ENCODE results near the gene MAP4K4.

Gene MAP4K4

GRCh38 chr2:101821828-101822458 is 124.4 kb downstream of the MAP4K4 start:
- Histone ChIP-seq H3K9ac (ENCODE audit: low read depth, low read length) (no peak overlapping the region), H3K36me3 (ENCODE audit: insufficient read depth, low read length) (peaks cover 31% of the 10 kb centered on the region), H2AFZ (ENCODE audit: low read depth, low read length) (no peak overlapping the region), H3K27ac (ENCODE audit: low read length) (no peak overlapping the region), H3K4me2 (ENCODE audit: insufficient read depth, low read length) (no peak overlapping the region), H3K79me2 (ENCODE audit: insufficient read depth, low read length) (peaks cover 77% of the 10 kb centered on the region), H4K20me1 (ENCODE audit: insufficient read depth, low read length) (peaks cover 48% of the 10 kb centered on the region; the same call in 1 of the 2 replicates), H3K4me1 (ENCODE audit: insufficient read depth, low read length) (no peaks in the 10 kb centered on the region), H3K4me3 (ENCODE audit: low read depth in 1 of 2, low read length in 2 of 2) (no peak overlapping the region), H3K27me3 (ENCODE audit: insufficient read depth, low read length, poor library complexity) (no peaks in the 10 kb centered on the region), H3K9me3 (ENCODE audit: insufficient read depth, low read length, severe bottlenecking) (no peaks in the 10 kb centered on the region)
- no peak for DNase-seq
- TF ChIP-seq EZH2 (IDR thresholded peaks at IDR 0.05; ENCODE audit: borderline replicate concordance, low read depth, low read length, severe bottlenecking) (no peak), CTCF (IDR thresholded peaks at IDR 0.05; ENCODE audit: borderline replicate concordance, extremely low read depth, low read length, poor library complexity, severe bottlenecking) (no peak)
- ATAC-seq (ENCODE audit: insufficient read depth, low read depth) = no peak

- H3K79me2 ChIP-seq (ENCODE audit: insufficient read depth, low read length) = peaks cover 69% of the 10 kb centered on the region
- 0 out of 2 replicates have a peak overlapping the region, but pooled peaks have one; percentile 19 for H3K27ac ChIP-seq (ENCODE audit: low read length)
- no peak overlapping the region for H3K4me3 ChIP-seq (ENCODE audit: low read depth in 1 of 2, low read length in 2 of 2)
- no peak overlapping the region for H3K4me2 ChIP-seq (ENCODE audit: insufficient read depth, low read length)
- no peaks in the 10 kb centered on the region for H3K27me3 ChIP-seq (ENCODE audit: insufficient read depth, low read length, poor library complexity)
- H2AFZ ChIP-seq (ENCODE audit: low read depth, low read length) = no peak overlapping the region
- H3K9me3 ChIP-seq (ENCODE audit: insufficient read depth, low read length, severe bottlenecking) = no peaks in the 10 kb centered on the region
- ATAC-seq (ENCODE audit: insufficient read depth, low read depth) (peak; percentile 61; the same call in 2 of the 3 replicates), DNase-seq (peak; percentile 43)
- peaks cover 42% of the 10 kb centered on the region; the same call in 1 of the 2 replicates for H4K20me1 ChIP-seq (ENCODE audit: insufficient read depth, low read length)
- peaks cover 45% of the 10 kb centered on the region for H3K36me3 ChIP-seq (ENCODE audit: insufficient read depth, low read length)
- TF ChIP-seq CTCF (IDR thresholded peaks at IDR 0.05; ENCODE audit: borderline replicate concordance, extremely low read depth, low read length, poor library complexity, severe bottlenecking) (peak; percentile 61), EZH2 (IDR thresholded peaks at IDR 0.05; ENCODE audit: borderline replicate concordance, low read depth, low read length, severe bottlenecking) (no peak)
- no peak overlapping the region for H3K9ac ChIP-seq (ENCODE audit: low read depth, low read length)
- no peaks in the 10 kb centered on the region for H3K4me1 ChIP-seq (ENCODE audit: insufficient read depth, low read length)
Measured at GRCh38 chr2:101823347-101823791, 125.9 kb downstream of the MAP4K4 start.

GRCh38 chr2:101823859-101824258 is 126.4 kb downstream of the MAP4K4 start:
- TF ChIP-seq EZH2 (IDR thresholded peaks at IDR 0.05; ENCODE audit: borderline replicate concordance, low read depth, low read length, severe bottlenecking) (no peak), CTCF (IDR thresholded peaks at IDR 0.05; ENCODE audit: borderline replicate concordance, extremely low read depth, low read length, poor library complexity, severe bottlenecking) (no peak)
- Histone ChIP-seq H3K36me3 (ENCODE audit: insufficient read depth, low read length) (peaks cover 48% of the 10 kb centered on the region), H3K4me1 (ENCODE audit: insufficient read depth, low read length) (no peaks in the 10 kb centered on the region), H4K20me1 (ENCODE audit: insufficient read depth, low read length) (peaks cover 39% of the 10 kb centered on the region; the same call in 1 of the 2 replicates), H2AFZ (ENCODE audit: low read depth, low read length) (no peak overlapping the region), H3K4me3 (ENCODE audit: low read depth in 1 of 2, low read length in 2 of 2) (no peak overlapping the region), H3K9me3 (ENCODE audit: insufficient read depth, low read length, severe bottlenecking) (no peaks in the 10 kb centered on the region), H3K27me3 (ENCODE audit: insufficient read depth, low read length, poor library complexity) (no peaks in the 10 kb centered on the region), H3K4me2 (ENCODE audit: insufficient read depth, low read length) (no peak overlapping the region), H3K9ac (ENCODE audit: low read depth, low read length) (no peak overlapping the region), H3K27ac (ENCODE audit: low read length) (no peak overlapping the region), H3K79me2 (ENCODE audit: insufficient read depth, low read length) (peaks cover 64% of the 10 kb centered on the region)
- no peak for DNase-seq
- ATAC-seq (ENCODE audit: insufficient read depth, low read depth) = no peak

Data from DND-41 (cell line).